Retina (tissue), 1 donor: ENCODE results near the gene RFNG.

Experiments used
- DNase-seq: peaks from one replicate; pipeline ENCODE4 v3.0.0-alpha.2; 2016

RFNG gene

GRCh38 chr17:82077617-82078358 is 26.2 kb upstream of the RFNG start:
- no peak for DNase-seq

GRCh38 chr17:82076785-82077591 is 25.4 kb upstream of the RFNG start:
- no peak for DNase-seq

- DNase-seq = no peak
Observed at GRCh38 chr17:82076018-82076784, 24.6 kb upstream of the RFNG start.

GRCh38 chr17:82073446-82073845 is 21.8 kb upstream of the RFNG start:
- DNase-seq = no peak

GRCh38 chr17:82072827-82073226 is 21.2 kb upstream of the RFNG start:
- no peak for DNase-seq

GRCh38 chr17:82070611-82071010 is 19.0 kb upstream of the RFNG start:
- DNase-seq = no peak

GRCh38 chr17:82065638-82066303 is 14.2 kb upstream of the RFNG start, which contains the start of gene DUS1L:
Gene DUS1L, minus strand, starts transcription at chr17:82065804. Its CDS starts 745 bp downstream, at chr17:82065059.
- DNase-seq = peak; percentile 72

GRCh38 chr17:82065193-82065637 is 13.6 kb upstream of the RFNG start:
- peak; percentile 44 for DNase-seq

- no peak for DNase-seq
Observed at GRCh38 chr17:82064433-82065192, 13.0 kb upstream of the RFNG start.

GRCh38 chr17:82063424-82064415 is 12.1 kb upstream of the RFNG start:
- DNase-seq = no peak

- no peak for DNase-seq
Observed at GRCh38 chr17:82062984-82063368, 11.4 kb upstream of the RFNG start.

GRCh38 chr17:82062076-82062983 is 10.7 kb upstream of the RFNG start:
- DNase-seq = no peak

GRCh38 chr17:82061047-82061925 is 9.7 kb upstream of the RFNG start:
- DNase-seq = no peak

GRCh38 chr17:82060614-82061013 is 9.0 kb upstream of the RFNG start:
- DNase-seq = no peak

- no peak for DNase-seq
Observed at GRCh38 chr17:82060001-82060380, 8.4 kb upstream of the RFNG start.

- DNase-seq = no peak
Observed at GRCh38 chr17:82059272-82060000, 7.8 kb upstream of the RFNG start.

GRCh38 chr17:82058855-82059249 is 7.2 kb upstream of the RFNG start:
- DNase-seq = no peak
